Measurements from ENCODE around the gene TAX1BP3. TPM values are rescaled to one million over a fixed set of nuclear protein-coding genes. Genes with fewer than 3 reads are reported as not detected.

TAX1BP3 gene
- total and polyA plus RNA-seq, 9 of the 15 experiments (the other 6 are each of a cell fraction or from before 2014, with no cell fraction given) = 0.99 to 14.5 (median 6.2) TPM

GRCh38 chr17:3712811-3713463 lies 44.6 kb upstream of the TAX1BP3 start (continued):
- TF ChIP-seq, protein P1, sequence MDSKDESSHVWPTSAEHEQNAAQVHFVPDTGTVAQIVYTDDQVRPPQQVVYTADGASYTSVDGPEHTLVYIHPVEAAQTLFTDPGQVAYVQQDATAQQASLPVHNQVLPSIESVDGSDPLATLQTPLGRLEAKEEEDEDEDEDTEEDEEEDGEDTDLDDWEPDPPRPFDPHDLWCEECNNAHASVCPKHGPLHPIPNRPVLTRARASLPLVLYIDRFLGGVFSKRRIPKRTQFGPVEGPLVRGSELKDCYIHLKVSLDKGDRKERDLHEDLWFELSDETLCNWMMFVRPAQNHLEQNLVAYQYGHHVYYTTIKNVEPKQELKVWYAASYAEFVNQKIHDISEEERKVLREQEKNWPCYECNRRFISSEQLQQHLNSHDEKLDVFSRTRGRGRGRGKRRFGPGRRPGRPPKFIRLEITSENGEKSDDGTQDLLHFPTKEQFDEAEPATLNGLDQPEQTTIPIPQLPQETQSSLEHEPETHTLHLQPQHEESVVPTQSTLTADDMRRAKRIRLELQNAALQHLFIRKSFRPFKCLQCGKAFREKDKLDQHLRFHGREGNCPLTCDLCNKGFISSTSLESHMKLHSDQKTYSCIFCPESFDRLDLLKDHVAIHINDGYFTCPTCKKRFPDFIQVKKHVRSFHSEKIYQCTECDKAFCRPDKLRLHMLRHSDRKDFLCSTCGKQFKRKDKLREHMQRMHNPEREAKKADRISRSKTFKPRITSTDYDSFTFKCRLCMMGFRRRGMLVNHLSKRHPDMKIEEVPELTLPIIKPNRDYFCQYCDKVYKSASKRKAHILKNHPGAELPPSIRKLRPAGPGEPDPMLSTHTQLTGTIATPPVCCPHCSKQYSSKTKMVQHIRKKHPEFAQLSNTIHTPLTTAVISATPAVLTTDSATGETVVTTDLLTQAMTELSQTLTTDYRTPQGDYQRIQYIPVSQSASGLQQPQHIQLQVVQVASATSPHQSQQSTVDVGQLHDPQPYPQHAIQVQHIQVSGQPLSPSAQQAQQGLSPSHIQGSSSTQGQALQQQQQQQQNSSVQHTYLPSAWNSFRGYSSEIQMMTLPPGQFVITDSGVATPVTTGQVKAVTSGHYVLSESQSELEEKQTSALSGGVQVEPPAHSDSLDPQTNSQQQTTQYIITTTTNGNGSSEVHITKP (IDR thresholded peaks at IDR 0.05; ENCODE audit: partially characterized antibody) = no peak
- no peak for TF ChIP-seq ZNF512 (tag; IDR thresholded peaks at IDR 0.05)
- no peak for TF ChIP-seq ZNF124 (CRISPR knock-in tag; IDR thresholded peaks at IDR 0.05)
- TF ChIP-seq, protein P2, sequence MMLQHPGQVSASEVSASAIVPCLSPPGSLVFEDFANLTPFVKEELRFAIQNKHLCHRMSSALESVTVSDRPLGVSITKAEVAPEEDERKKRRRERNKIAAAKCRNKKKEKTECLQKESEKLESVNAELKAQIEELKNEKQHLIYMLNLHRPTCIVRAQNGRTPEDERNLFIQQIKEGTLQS (IDR thresholded peaks at IDR 0.05) = no peak
- TF ChIP-seq, protein P2 (CRISPR knock-in tag; conservative IDR thresholded peaks at IDR 0.05) = no peak
- TF ChIP-seq ZBTB8A (IDR thresholded peaks at IDR 0.05; ENCODE audit: partially characterized antibody) = no peak
- peak; percentile 83 for TF ChIP-seq ARID1B (IDR thresholded peaks at IDR 0.05)
- TF ChIP-seq ZNF668 (CRISPR knock-in tag; IDR thresholded peaks at IDR 0.05) = no peak
- no peak for TF ChIP-seq ELF4 (CRISPR knock-in tag; IDR thresholded peaks at IDR 0.05)
- no peak for TF ChIP-seq GABPB1 (CRISPR knock-in tag; IDR thresholded peaks at IDR 0.05)
- TF ChIP-seq ZNF311 (CRISPR knock-in tag; IDR thresholded peaks at IDR 0.05) = no peak
- TF ChIP-seq BHLHE40 (IDR thresholded peaks at IDR 0.05; ENCODE audit: low read length) = no peak
- peak; percentile 71; the same call in 1 of the 2 replicates for TF ChIP-seq SMARCE1 (IDR thresholded peaks at IDR 0.05)
- 0 out of 2 replicates have a peak, but pooled peaks have one; percentile 29 for TF ChIP-seq ZNF766 (CRISPR knock-in tag; conservative IDR thresholded peaks at IDR 0.05)

Data from K562 (cell line).